Erythroblast (primary cell): ENCODE results near the gene PTPRC.

ENCODE experiments used
- GATA1 ChIP-seq: IDR thresholded peaks from 2 replicates; pipeline ENCODE4 v1.6.1; 2011; ENCODE audit warnings: low read depth, mild to moderate bottlenecking, control low read depth, low read length, moderate library complexity
- POLR2A ChIP-seq: IDR thresholded peaks from 2 replicates; pipeline ENCODE4 v1.6.1; 2011; ENCODE audit warnings: mild to moderate bottlenecking, low read length

DNA sequence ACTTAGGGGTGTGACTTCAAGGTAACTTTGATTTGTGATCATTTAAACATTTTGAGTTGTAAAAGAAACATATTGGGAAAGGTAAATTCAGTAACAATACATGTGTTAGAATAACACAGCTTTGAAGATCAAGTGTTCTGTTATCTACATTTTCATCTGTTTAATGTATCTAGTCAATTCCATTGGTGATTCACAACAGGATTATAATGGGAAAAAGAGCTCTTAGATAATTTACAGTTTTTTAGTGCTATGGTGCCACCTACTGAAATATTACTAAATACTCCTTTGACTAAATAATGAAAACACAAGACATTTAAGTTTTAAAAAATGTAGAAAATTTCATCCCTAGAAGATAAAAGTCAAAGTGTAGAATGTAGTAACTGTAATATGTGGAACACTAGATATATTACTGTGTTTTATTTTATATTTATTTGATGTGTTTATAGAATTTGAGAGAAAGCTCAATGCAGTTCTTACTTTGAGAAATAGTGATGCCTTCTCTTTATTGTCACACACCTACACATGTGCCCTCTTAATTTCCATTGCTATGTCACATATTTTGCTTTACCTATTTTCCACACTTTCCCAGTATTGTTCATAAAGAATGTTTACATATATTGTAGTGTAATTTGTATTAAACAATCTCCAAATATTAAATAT lies 47.4 kb downstream of the PTPRC start:
- no peak for TF ChIP-seq POLR2A
- TF ChIP-seq GATA1 = no peak
